ENCODE measurements around the gene KLF4. TPM values are rescaled to one million over a fixed set of nuclear protein-coding genes. Genes with fewer than 3 reads are reported as not detected.

The KLF4 gene
- total RNA-seq, 2 donors from 2014 or later, result 12.5 to 22.7 TPM

- WGBS, 2 donors, result 50 to 63% methylated on average over 1 of the region's 1 CpG
- no peak overlapping the region for H3K4me3 ChIP-seq
- H3K4me1 ChIP-seq, result no peaks in the 10 kb centered on the region
- H3K27ac ChIP-seq, result no peak overlapping the region
- no peaks in the 10 kb centered on the region for H3K36me3 ChIP-seq (replicated peaks in 1 of 2; ENCODE audit: insufficient read depth in 1 of 2, low read depth in 2 of 2)
- H3K27me3 ChIP-seq, result no peaks in the 10 kb centered on the region
- TF ChIP-seq POLR2A (IDR thresholded peaks at IDR 0.05), result no peak
- TF ChIP-seq, protein P1, sequence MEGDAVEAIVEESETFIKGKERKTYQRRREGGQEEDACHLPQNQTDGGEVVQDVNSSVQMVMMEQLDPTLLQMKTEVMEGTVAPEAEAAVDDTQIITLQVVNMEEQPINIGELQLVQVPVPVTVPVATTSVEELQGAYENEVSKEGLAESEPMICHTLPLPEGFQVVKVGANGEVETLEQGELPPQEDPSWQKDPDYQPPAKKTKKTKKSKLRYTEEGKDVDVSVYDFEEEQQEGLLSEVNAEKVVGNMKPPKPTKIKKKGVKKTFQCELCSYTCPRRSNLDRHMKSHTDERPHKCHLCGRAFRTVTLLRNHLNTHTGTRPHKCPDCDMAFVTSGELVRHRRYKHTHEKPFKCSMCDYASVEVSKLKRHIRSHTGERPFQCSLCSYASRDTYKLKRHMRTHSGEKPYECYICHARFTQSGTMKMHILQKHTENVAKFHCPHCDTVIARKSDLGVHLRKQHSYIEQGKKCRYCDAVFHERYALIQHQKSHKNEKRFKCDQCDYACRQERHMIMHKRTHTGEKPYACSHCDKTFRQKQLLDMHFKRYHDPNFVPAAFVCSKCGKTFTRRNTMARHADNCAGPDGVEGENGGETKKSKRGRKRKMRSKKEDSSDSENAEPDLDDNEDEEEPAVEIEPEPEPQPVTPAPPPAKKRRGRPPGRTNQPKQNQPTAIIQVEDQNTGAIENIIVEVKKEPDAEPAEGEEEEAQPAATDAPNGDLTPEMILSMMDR (IDR thresholded peaks at IDR 0.05), result no peak
- intact Hi-C loops (cut with DNase I), result no loop called here
- DNase-seq (no peak), ATAC-seq (no peak)
- no peaks in the 10 kb centered on the region for H3K9me3 ChIP-seq
Measured at GRCh38 chr9:107447834-107448233, 41.7 kb downstream of the KLF4 start.

- Histone ChIP-seq H3K36me3 (replicated peaks in 1 of 2; ENCODE audit: insufficient read depth in 1 of 2, low read depth in 2 of 2) (no peaks in the 10 kb centered on the region), H3K4me3 (no peak overlapping the region), H3K27me3 (no peaks in the 10 kb centered on the region), H3K27ac (no peak overlapping the region), H3K4me1 (no peaks in the 10 kb centered on the region), H3K9me3 (no peaks in the 10 kb centered on the region)
- ATAC-seq, result no peak
- TF ChIP-seq POLR2A (IDR thresholded peaks at IDR 0.05), result no peak
- TF ChIP-seq, protein P1 (IDR thresholded peaks at IDR 0.05), result no peak
- WGBS, 2 donors, result 72 to 86% methylated on average over 3 to 4 of the region's 4 CpGs
- no peak for DNase-seq
- intact Hi-C loops (cut with DNase I), result no loop called here
Measured at GRCh38 chr9:107447081-107447480, 42.5 kb downstream of the KLF4 start.

GRCh38 chr9:107446491-107446890, 43.1 kb downstream of the KLF4 start:
- no peak for TF ChIP-seq POLR2A (IDR thresholded peaks at IDR 0.05)
- TF ChIP-seq, protein P1 (IDR thresholded peaks at IDR 0.05), result no peak

DNA sequence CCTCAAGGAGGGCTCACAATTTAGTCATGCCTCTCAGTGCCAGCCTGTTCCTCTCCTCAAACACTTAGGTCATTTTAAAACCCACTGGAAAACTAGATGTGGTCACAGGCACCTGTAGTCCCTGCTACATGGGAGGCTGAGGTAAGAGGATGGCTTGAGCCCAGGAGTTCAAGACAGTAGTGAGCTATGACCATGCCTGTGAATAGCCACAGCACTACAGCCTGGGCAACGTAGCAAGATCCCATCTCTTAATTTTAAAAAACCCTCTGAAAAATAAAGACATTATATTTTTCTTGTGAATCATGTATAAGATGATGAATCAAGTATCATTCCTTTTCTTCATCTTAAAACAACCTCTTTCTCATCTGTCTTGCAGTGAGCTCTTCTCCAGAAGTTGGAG, 45.8 kb downstream of the KLF4 start:
- Histone ChIP-seq H3K36me3 (replicated peaks in 1 of 2; ENCODE audit: insufficient read depth in 1 of 2, low read depth in 2 of 2) (no peaks in the 10 kb centered on the region), H3K4me1 (no peaks in the 10 kb centered on the region), H3K27ac (no peak overlapping the region), H3K27me3 (no peaks in the 10 kb centered on the region), H3K9me3 (no peaks in the 10 kb centered on the region), H3K4me3 (no peak overlapping the region)
- intact Hi-C loops (cut with DNase I), result no loop called here
- no peak for ATAC-seq
- WGBS, 2 donors, result 60 to 79% methylated on average over 1 of the region's 1 CpG
- TF ChIP-seq, protein P1 (IDR thresholded peaks at IDR 0.05), result no peak
- no peak for DNase-seq

More at GRCh38 chr9:107446491-107446890, 43.1 kb downstream of the KLF4 start:
- 87 to 93% methylated on average over 12 of the region's 12 CpGs for WGBS, 2 donors
- H3K9me3 ChIP-seq, result no peaks in the 10 kb centered on the region
- ATAC-seq (no peak), DNase-seq (no peak)
- no peaks in the 10 kb centered on the region for H3K36me3 ChIP-seq (replicated peaks in 1 of 2; ENCODE audit: insufficient read depth in 1 of 2, low read depth in 2 of 2)
- no peaks in the 10 kb centered on the region for H3K4me1 ChIP-seq
- intact Hi-C loops (cut with DNase I), result no loop called here
- H3K27ac ChIP-seq, result no peak overlapping the region
- no peaks in the 10 kb centered on the region for H3K27me3 ChIP-seq
- H3K4me3 ChIP-seq, result no peak overlapping the region

DNA sequence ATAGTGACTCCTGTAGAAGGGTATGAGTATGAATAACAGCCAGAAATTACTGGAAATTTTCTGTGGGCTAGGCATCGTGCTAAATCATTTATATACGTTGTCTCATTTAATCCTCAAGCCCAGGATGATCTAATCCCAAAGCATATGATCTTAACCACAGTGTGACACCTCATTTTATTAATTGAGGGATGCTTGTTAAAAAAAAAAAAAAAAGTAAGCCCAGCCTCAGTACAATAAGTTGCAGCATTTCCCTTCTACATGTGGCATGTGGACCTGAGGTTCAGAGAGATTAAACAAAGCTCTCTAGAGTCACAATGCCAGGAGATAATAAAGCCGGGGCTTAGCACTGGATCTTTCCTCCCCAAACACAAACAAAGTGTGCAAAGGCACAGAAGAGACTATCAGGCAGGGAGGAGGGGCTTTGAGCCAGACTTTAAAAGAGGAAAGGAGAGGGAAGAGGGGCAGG, 49.5 kb downstream of the KLF4 start:
- Histone ChIP-seq H3K27me3 (no peaks in the 10 kb centered on the region), H3K36me3 (replicated peaks in 1 of 2; ENCODE audit: insufficient read depth in 1 of 2, low read depth in 2 of 2) (no peaks in the 10 kb centered on the region), H3K4me1 (no peaks in the 10 kb centered on the region), H3K9me3 (no peaks in the 10 kb centered on the region), H3K27ac (no peak overlapping the region), H3K4me3 (no peak overlapping the region)
- no peak for TF ChIP-seq POLR2A (IDR thresholded peaks at IDR 0.05)
- TF ChIP-seq, protein P1 (IDR thresholded peaks at IDR 0.05), result no peak
- ATAC-seq, result no peak
- no peak for DNase-seq
- WGBS, 2 donors, result 37 to 60% methylated on average over 3 of the region's 3 CpGs
- intact Hi-C loops (cut with DNase I), result no loop called here

All from body of pancreas (tissue), 4 donors.